ENCODE results near the gene GALNT13.

GALNT13 gene

DNA sequence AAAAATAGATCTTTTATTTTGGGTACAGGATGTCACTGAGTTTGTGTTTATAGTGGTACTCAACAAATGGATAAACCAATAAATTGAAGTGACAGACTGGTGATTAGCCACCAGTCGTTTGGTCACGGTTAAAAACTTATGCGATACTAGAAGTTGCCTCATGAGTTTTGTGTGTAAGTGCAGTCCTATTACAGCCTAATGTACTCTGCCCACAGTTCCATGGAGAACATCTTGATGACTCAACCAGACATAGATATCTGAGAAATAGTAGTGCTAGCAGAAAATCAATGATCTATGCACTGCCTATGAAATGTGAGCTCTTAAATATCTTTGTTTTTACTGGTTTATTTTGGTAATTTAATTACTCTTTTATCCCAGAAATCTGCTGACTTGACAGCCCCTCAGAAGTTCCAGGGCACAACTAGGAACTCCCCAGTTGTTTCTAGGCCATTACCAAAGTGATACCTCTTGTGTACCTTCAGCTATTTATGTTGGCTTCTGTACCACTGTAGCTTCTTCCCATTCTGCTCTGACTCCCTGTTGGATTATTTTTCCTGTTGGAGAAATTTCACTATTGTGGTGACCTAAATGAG lies 617.6 kb downstream of the GALNT13 start:
- DNase-seq (ENCODE audit: low read depth, low spot score): no peak
- no peak overlapping the region for H3K4me3 ChIP-seq (ENCODE audit: low read length)

- H3K4me3 ChIP-seq (ENCODE audit: low read length): no peak overlapping the region
- no peak for DNase-seq (ENCODE audit: low read depth, low spot score)
Measured at GRCh38 chr2:154490530-154490929, 618.8 kb downstream of the GALNT13 start.

GRCh38 chr2:154495455-154495868 lies 623.7 kb downstream of the GALNT13 start:
- DNase-seq (ENCODE audit: low read depth, low spot score): no peak

DNA sequence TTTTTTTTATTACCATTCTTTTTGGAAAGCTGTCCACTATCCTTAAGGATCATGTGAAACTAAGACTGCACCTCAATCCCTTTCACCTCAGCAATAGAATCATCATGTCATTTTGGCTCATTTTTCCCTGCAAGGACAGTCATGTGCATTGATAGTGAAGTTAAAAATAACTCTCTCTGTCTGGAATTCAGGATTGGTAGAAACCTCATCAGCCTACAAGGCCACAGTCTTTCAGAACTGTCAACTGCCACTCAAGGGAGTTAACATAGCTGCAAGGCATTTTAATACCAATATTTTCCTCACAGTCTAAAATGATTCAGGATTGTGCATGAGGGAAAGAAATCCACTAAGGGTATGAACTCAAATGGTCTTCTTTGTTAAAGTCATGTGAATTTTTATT lies 625.3 kb downstream of the GALNT13 start:
- DNase-seq (ENCODE audit: low read depth, low spot score): no peak
- H3K4me3 ChIP-seq (ENCODE audit: low read length): no peak overlapping the region

More at GRCh38 chr2:154495455-154495868, 623.7 kb downstream of the GALNT13 start:
- no peak overlapping the region for H3K4me3 ChIP-seq (ENCODE audit: low read length)
